SIG-M5 (cell line): ENCODE results near the gene CMYA5.

Experiments
- DNase-seq: peaks from one replicate; lab custom pipeline; 2025; lab: John Stamatoyannopoulos, UW

The CMYA5 gene

GRCh38 chr5:79793722-79794121 is 104.1 kb downstream of the CMYA5 start:
- DNase-seq: no peak

- no peak for DNase-seq
Measured at GRCh38 chr5:79794347-79794746, 104.7 kb downstream of the CMYA5 start.

GRCh38 chr5:79795764-79796398 is 106.2 kb downstream of the CMYA5 start:
- no peak for DNase-seq

GRCh38 chr5:79798893-79799590 is 109.4 kb downstream of the CMYA5 start:
- no peak for DNase-seq

- no peak for DNase-seq
Measured at GRCh38 chr5:79800979-79801827, 111.6 kb downstream of the CMYA5 start.

GRCh38 chr5:79802406-79802805 is 112.8 kb downstream of the CMYA5 start:
- no peak for DNase-seq

GRCh38 chr5:79803007-79803406 is 113.4 kb downstream of the CMYA5 start:
- no peak for DNase-seq

- DNase-seq: no peak
Measured at GRCh38 chr5:79806741-79807140, 117.1 kb downstream of the CMYA5 start.

GRCh38 chr5:79809743-79810142 is 120.1 kb downstream of the CMYA5 start:
- no peak for DNase-seq

GRCh38 chr5:79811081-79811480 is 121.4 kb downstream of the CMYA5 start:
- no peak for DNase-seq

- DNase-seq: no peak
Measured at GRCh38 chr5:79811904-79812303, 122.3 kb downstream of the CMYA5 start.

GRCh38 chr5:79814699-79815098 is 125.1 kb downstream of the CMYA5 start:
- no peak for DNase-seq

- no peak for DNase-seq
Measured at GRCh38 chr5:79816014-79816413, 126.4 kb downstream of the CMYA5 start.

GRCh38 chr5:79820648-79821047 is 131.0 kb downstream of the CMYA5 start:
- no peak for DNase-seq

- no peak for DNase-seq
Measured at GRCh38 chr5:79824444-79824843, 134.8 kb downstream of the CMYA5 start.

- no peak for DNase-seq
Measured at GRCh38 chr5:79825802-79826201, 136.2 kb downstream of the CMYA5 start.

- no peak for DNase-seq
Measured at GRCh38 chr5:79827159-79827629, 137.6 kb downstream of the CMYA5 start.

- DNase-seq: no peak
Measured at GRCh38 chr5:79829260-79829659, 139.6 kb downstream of the CMYA5 start.

- DNase-seq: no peak
Measured at GRCh38 chr5:79831381-79832309, 142.0 kb downstream of the CMYA5 start.

- DNase-seq: no peak
Measured at GRCh38 chr5:79832911-79833310, 143.3 kb downstream of the CMYA5 start.

GRCh38 chr5:79834098-79834753 is 144.6 kb downstream of the CMYA5 start:
- no peak for DNase-seq
